ENCODE measurements around the gene PDXK. TPM values are rescaled to one million over a fixed set of nuclear protein-coding genes. Genes with fewer than 3 reads are reported as not detected.

PDXK gene
- total and polyA plus RNA-seq, 2 donors (not counting 3 experiments of a cell fraction or from before 2014, with no cell fraction given), result 44.2 to 59.1 TPM

DNA sequence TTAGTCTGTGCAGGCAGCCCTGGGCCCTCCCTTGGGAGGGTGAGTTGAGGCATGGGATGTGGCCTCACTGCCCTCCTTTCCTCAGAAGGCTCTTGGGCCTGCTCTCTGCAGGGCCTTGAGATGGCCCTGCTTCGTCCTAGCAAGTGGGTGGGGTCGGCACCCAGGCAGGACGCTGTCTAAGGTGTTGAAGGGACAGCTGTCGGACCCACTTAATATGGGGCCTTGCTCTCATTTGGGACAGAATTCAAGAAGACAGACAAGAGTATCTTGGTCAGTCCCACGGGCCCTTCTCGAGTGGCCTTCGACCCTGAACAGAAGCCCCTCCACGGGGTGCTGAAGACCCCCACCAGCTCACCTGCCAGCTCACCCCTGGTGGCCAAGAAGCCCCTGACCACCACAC, 26.0 kb upstream of the PDXK start:
- no peak overlapping the region for H3K9ac ChIP-seq (replicated peaks; ENCODE audit: extremely low read depth, insufficient read depth, low read length)
- DNase-seq (ENCODE audit: low read depth, low spot score) (no peak), FAIRE-seq (no peak)
- H2AFZ ChIP-seq (ENCODE audit: low read depth, low read length), result no peak overlapping the region
- H3K27me3 ChIP-seq (ENCODE audit: control insufficient read depth in 2 of 2, insufficient read depth in 2 of 2, low read length in 2 of 2), result no peaks in the 10 kb centered on the region
- ChIA-PET POLR2A (no interaction called here), CTCF (no interaction called here)
- H3K9me3 ChIP-seq (replicated peaks; ENCODE audit: control insufficient read depth, insufficient read depth, low read length), result no peaks in the 10 kb centered on the region
- no peak overlapping the region for H3K27ac ChIP-seq (ENCODE audit: insufficient read depth, low read depth, low read length)
- H3K79me2 ChIP-seq (ENCODE audit: control insufficient read depth, insufficient read depth, low read length), result no peaks in the 10 kb centered on the region
- H3K4me3 ChIP-seq (replicated peaks in 1 of 3; ENCODE audit: insufficient read depth in 1 of 3, low read depth in 1 of 3, low read length in 3 of 3), result no peak overlapping the region
- H3K9me1 ChIP-seq (replicated peaks; ENCODE audit: control insufficient read depth, extremely low read depth, insufficient read depth, low read length), result no peaks in the 10 kb centered on the region
- H3K4me1 ChIP-seq (ENCODE audit: control insufficient read depth, extremely low read depth, insufficient read depth, low read length), result no peaks in the 10 kb centered on the region
- H3K4me2 ChIP-seq (ENCODE audit: insufficient read depth, low read length), result no peak overlapping the region
- TF ChIP-seq JUN (IDR thresholded peaks at IDR 0.05; ENCODE audit: borderline replicate concordance, insufficient read depth, insufficient read length, low read depth) (no peak), GATA2 (IDR thresholded peaks at IDR 0.05; ENCODE audit: insufficient read depth, insufficient read length, low read depth, low read length) (no peak)
- intact Hi-C loops (cut with micrococcal nuclease) (no loop called here), dilution Hi-C loops (cut with MboI; ENCODE audit: extremely low pct_ligation_motif_present, low sequenced_read_pairs) (no loop called here)
- no TSS peak for BruUV-seq (replicated peaks)
- H3K36me3 ChIP-seq (ENCODE audit: control insufficient read depth in 2 of 2, extremely low read depth in 1 of 2, insufficient read depth in 2 of 2, low read length in 2 of 2), result peaks cover 6 to 52% of the 10 kb centered on the region in 2 experiments
- no peaks in the 10 kb centered on the region for H4K20me1 ChIP-seq (replicated peaks; ENCODE audit: control insufficient read depth, extremely low read depth, insufficient read depth, low read length)

GRCh38 chr21:43693981-43694380, 24.9 kb upstream of the PDXK start:
- DNase-seq (ENCODE audit: low read depth, low spot score) (no peak), FAIRE-seq (no peak)
- no peaks in the 10 kb centered on the region for H3K9me3 ChIP-seq (replicated peaks; ENCODE audit: control insufficient read depth, insufficient read depth, low read length)
- dilution Hi-C loops (cut with MboI; ENCODE audit: extremely low pct_ligation_motif_present, low sequenced_read_pairs) (no loop called here), intact Hi-C loops (cut with micrococcal nuclease) (no loop called here)
- POLR2A ChIA-PET, result no interaction called here
- H2AFZ ChIP-seq (ENCODE audit: low read depth, low read length), result no peak overlapping the region
- no peaks in the 10 kb centered on the region for H3K4me1 ChIP-seq (ENCODE audit: control insufficient read depth, extremely low read depth, insufficient read depth, low read length)
- no TSS peak for BruUV-seq (replicated peaks)
- CTCF ChIA-PET, result interaction anchor here (1.4 kb wide), 1 partner anchor 10 kb away, joined by 3 read pairs; no protein-coding TSS in a partner anchor
- no peaks in the 10 kb centered on the region for H3K27me3 ChIP-seq (ENCODE audit: control insufficient read depth in 2 of 2, insufficient read depth in 2 of 2, low read length in 2 of 2)
- H3K79me2 ChIP-seq (ENCODE audit: control insufficient read depth, insufficient read depth, low read length), result no peaks in the 10 kb centered on the region
- H4K20me1 ChIP-seq (replicated peaks; ENCODE audit: control insufficient read depth, extremely low read depth, insufficient read depth, low read length), result no peaks in the 10 kb centered on the region
- H3K36me3 ChIP-seq (ENCODE audit: control insufficient read depth in 2 of 2, extremely low read depth in 1 of 2, insufficient read depth in 2 of 2, low read length in 2 of 2), result peaks cover 6 to 45% of the 10 kb centered on the region in 2 experiments
- no peak overlapping the region for H3K9ac ChIP-seq (replicated peaks; ENCODE audit: extremely low read depth, insufficient read depth, low read length)
- H3K4me2 ChIP-seq (ENCODE audit: insufficient read depth, low read length), result no peak overlapping the region
- no peak overlapping the region for H3K4me3 ChIP-seq (replicated peaks in 1 of 3; ENCODE audit: insufficient read depth in 1 of 3, low read depth in 1 of 3, low read length in 3 of 3)
- TF ChIP-seq GATA2 (IDR thresholded peaks at IDR 0.05; ENCODE audit: insufficient read depth, insufficient read length, low read depth, low read length), result no peak
- no peak for TF ChIP-seq MAX (IDR thresholded peaks at IDR 0.05; ENCODE audit: insufficient read depth, insufficient read length)
- H3K27ac ChIP-seq (ENCODE audit: insufficient read depth, low read depth, low read length), result no peak overlapping the region
- no peaks in the 10 kb centered on the region for H3K9me1 ChIP-seq (replicated peaks; ENCODE audit: control insufficient read depth, extremely low read depth, insufficient read depth, low read length)

Data from endothelial cell of umbilical vein (primary cell).